Endometrium (tissue), 2 donors: ENCODE data around the gene SLC25A47.
"Not testable (repeated sequence)": the region's sequence is repeated elsewhere in the genome, so short reads cannot be mapped to it uniquely, and the experiment has no call there.

Experiments used
- FAIRE-seq: peaks from 2 replicates; lab custom pipeline; 2012; peaks lifted over from hg19 to GRCh38; lab: Jason Lieb, UNC
- donor health status: control.
- donor health status: control.

SLC25A47 gene

GRCh38 chr14:100325231-100325632, 2.1 kb downstream of the SLC25A47 start:
- no peak for FAIRE-seq

GRCh38 chr14:100325958-100326357, 2.8 kb downstream of the SLC25A47 start:
- FAIRE-seq = no peak

DNA sequence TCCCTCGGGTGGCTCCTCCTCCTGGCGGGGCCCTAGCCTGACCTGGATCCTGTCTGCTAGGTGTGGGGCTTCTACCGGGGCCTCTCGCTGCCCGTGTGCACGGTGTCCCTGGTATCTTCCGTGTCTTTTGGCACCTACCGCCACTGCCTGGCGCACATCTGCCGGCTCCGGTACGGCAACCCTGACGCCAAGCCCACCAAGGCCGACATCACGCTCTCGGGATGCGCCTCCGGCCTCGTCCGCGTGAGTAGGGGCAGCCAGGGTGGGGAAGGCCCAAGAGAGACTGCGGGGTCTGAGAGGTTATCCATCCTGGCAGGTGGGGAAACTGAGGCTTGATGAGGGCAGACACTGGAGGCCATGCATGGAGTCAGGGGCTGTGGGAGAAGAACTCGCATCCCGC, 4.0 kb downstream of the SLC25A47 start:
- no peak for FAIRE-seq

- FAIRE-seq = no peak
Measured at GRCh38 chr14:100328495-100329163, 5.5 kb downstream of the SLC25A47 start.

GRCh38 chr14:100329233-100330006, 6.3 kb downstream of the SLC25A47 start:
- no peak for FAIRE-seq

GRCh38 chr14:100330007-100330344, 6.8 kb downstream of the SLC25A47 start:
- no peak for FAIRE-seq

DNA sequence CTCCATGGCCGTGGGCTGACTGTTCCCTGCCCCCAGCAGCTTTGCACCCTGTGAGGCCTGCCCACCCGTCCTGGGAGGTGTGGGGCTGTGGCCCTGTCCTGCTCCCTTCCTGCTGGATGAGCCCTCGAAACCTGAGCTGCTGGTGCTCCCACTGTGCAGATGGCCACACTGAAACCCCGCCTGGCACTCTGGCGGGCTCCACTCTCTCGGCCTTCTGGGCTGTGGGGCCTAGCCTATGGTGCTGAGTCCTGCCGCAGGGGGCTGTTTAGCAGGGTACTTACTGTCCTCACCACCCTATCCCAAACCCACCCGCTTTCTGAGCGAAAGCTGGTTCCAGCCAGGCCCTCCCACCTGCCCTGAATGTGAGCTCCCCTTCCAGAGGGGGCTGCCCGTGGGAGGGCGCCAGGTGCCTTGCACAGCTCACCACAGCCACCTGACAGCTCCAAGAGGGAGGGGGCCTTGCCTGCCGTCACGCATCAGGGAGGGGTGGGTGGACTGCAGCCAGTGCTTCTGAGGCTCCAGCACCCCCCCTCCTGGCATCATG, 7.3 kb downstream of the SLC25A47 start:
- no peak for FAIRE-seq

DNA sequence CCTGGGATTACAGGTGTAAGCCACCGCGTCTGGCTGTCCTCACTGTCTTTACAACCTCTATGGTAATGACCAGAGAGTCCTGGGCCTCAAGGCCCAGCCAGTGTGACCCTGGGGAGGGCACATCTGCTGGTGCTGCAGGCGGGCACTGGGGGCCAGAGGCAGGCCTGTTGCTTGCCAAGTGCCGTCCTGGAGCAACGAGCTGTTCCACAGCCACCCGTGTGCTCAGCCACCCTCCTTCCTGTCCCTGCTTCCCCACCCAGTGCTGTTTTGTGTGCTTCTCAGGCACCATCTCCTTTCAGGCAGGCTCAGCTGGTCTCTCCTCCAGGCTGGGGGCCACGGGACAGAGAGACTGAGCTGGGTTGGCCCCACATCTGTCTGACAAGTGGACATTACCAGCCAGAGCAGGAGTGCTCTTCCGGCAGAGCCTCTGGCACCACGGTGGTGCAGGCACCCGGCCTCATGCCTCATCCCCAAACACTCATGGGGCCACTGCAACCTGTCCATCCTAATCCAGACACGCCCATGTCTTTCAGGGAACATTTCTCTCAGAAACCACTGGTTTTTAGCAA, 9.0 kb downstream of the SLC25A47 start:
- no peak for FAIRE-seq

DNA sequence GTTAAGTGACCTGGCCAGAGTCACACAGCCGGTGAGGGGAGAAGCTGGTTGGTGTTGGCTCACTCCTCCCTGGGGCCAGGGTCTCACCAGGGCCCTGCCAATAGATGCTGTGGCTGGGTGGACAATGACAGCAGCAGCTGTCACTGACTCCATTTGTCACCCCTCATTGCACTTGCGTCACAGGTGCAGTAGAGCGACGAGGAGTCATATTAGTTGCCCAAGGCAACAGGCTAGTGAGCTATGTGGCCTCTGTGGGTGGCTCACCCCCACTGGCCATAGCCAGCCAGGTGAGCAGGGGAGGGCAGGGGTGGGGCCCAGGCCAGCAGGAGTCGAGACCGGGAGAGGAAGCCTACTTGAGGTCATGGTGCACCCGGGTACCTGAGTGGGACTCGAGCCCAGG, 9.7 kb downstream of the SLC25A47 start:
- FAIRE-seq = no peak

DNA sequence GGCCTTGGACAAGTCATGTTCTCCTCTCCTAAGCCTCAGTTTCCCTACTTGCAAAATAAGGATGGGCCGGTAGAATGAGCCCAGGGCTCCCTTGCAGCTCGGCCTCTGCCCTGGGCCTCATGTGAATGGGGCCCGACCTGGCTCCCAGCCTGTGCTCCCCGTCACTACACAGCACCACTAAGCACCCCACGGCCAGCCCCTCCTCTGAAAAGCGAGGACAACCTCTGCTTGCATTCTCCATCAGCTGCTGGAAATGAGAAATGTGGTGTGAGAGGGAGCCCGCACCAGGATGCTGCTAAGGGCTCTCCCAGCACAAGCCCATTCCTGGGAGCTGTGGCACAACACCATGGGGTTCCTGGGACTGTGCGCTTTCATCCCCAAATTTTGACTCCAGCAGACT, 10.2 kb downstream of the SLC25A47 start:
- no peak for FAIRE-seq

DNA sequence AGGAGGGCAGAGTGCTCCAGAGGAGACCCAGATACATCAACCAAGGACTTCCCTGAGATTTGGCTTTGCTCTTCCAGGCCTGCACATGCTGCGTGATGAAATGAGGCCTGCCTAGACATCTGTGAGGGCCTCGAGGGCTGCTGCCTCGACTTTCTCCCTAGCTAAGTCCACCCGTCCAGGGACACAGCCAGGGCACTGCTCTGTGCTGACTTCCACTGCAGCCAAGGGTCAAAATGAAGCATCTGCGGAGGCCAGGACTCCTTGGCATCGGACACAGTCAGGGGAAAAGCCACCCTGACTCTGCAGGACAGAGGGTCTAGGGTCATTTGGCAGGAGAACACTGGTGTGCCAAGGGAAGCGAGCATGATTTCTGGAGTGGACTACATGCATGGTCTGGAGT, 10.7 kb downstream of the SLC25A47 start:
- FAIRE-seq = no peak

GRCh38 chr14:100334904-100335303, 11.8 kb downstream of the SLC25A47 start:
- FAIRE-seq = no peak

GRCh38 chr14:100336618-100337530, 13.7 kb downstream of the SLC25A47 start:
- no peak for FAIRE-seq

DNA sequence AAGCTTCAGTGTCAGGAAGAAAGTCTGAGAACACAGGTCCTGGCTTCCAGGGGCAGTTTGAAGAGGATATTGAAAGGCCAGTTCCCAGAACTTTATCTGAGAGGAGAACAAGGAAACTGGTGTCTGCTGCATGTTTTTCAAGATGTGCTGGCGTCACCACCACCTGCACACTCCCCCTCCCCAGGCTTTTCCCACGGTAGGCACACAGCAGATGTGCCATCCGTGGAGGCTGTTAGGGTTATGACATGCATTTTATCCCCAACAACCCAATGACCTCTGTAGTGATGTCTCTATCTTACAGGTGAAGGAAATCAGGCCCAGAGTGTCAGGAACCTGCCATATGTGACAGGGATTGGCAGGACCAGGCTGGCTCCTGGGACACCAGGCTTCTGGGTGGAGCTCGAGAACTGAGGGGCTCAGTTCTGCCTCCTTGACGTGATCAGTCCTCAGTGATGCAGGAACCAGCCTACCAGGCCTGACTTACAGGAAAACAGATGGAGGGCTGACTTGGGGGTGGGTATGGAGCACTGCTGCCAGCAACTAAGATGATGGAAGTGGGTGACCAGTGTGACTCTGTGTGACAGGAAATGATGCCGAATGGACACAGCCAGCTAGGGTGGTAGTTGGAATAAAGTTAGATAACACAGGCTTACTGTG, 16.8 kb downstream of the SLC25A47 start:
- no peak for FAIRE-seq

DNA sequence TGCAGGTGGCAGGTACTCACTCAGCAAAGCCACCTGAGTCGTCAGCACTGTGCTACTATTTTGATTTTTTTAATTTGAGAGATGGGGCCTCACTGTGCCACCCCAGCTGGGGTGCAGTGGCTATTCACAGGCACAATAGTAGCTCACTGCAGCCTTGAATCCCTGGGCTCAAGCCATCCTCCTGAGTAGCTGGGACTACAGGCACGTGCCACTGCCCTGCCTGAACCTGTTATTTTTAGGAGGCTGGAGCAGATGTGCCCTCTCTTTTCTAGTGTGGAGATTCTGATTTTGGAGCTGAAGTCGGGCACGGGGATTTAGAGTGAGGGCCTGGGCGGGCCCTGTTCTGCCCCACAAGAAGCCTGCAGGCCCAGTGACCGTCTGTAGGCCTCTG, 17.3 kb downstream of the SLC25A47 start:
- FAIRE-seq = no peak

- FAIRE-seq = no peak
Measured at GRCh38 chr14:100341301-100342031, 18.3 kb downstream of the SLC25A47 start.

- FAIRE-seq = no peak
Measured at GRCh38 chr14:100342195-100342594, 19.1 kb downstream of the SLC25A47 start.

GRCh38 chr14:100342826-100343225, 19.7 kb downstream of the SLC25A47 start:
- not testable (repeated sequence) for FAIRE-seq

GRCh38 chr14:100344657-100345056, 21.5 kb downstream of the SLC25A47 start:
- not testable (repeated sequence) for FAIRE-seq

- FAIRE-seq = no peak
Measured at GRCh38 chr14:100345711-100346110, 22.6 kb downstream of the SLC25A47 start.
